Bronchial epithelial cell (primary cell): ENCODE measurements around the gene BIRC6. TPM values are rescaled to one million over a fixed set of nuclear protein-coding genes. Genes with fewer than 3 reads are reported as not detected.

Experiments
- DNase-seq: peaks from one replicate; pipeline ENCODE4 v3.0.0-alpha.2; 2010; ENCODE audit warnings: low read depth
- FAIRE-seq: peaks from 2 replicates; lab custom pipeline; 2011; peaks lifted over from hg19 to GRCh38; lab: Jason Lieb, UNC
- H3K27me3 ChIP-seq: 2 replicates; pipeline ENCODE4 v1.5.1; 2011; ENCODE audit warnings: low read length; ENCODE audit not compliant: control insufficient read depth, insufficient read depth
- H3K36me3 ChIP-seq: 2 replicates; pipeline ENCODE4 v1.5.1; 2011; ENCODE audit warnings: low read length; ENCODE audit not compliant: control insufficient read depth, insufficient read depth
- H3K4me3 ChIP-seq: 2 replicates; pipeline ENCODE4 v1.5.1; 2011; ENCODE audit warnings: mild to moderate bottlenecking, low read depth, low read length, control low read depth
- CTCF ChIP-seq: IDR thresholded peaks from 2 replicates; pipeline ENCODE4 v1.5.1; 2011; ENCODE audit warnings: mild to moderate bottlenecking, moderate library complexity, low read length, control low read depth, inconsistent platforms; ENCODE audit not compliant: insufficient read depth, severe bottlenecking
- total RNA-seq: library from RNA; depleted of rRNA; stranded (reverse); fragments of >200 nt; gene quantifications from 2 replicates; pipeline ENCODE4 v1.2.1, GENCODE V29; 2014

The BIRC6 gene
- total RNA-seq, 1 donor from 2014 or later: 119 TPM

- DNase-seq: no peak
- no peak for TF ChIP-seq CTCF
- Histone ChIP-seq H3K27me3 (no peaks in the 10 kb centered on the region), H3K36me3 (no peaks in the 10 kb centered on the region), H3K4me3 (no peak overlapping the region)
- no peak for FAIRE-seq
Observed at GRCh38 chr2:32372519-32373182, 15.8 kb downstream of the BIRC6 start.

- Histone ChIP-seq H3K27me3 (no peaks in the 10 kb centered on the region), H3K4me3 (no peak overlapping the region), H3K36me3 (no peaks in the 10 kb centered on the region)
- no peak for TF ChIP-seq CTCF
- FAIRE-seq (no peak), DNase-seq (no peak)
Observed at GRCh38 chr2:32375228-32375892, 18.5 kb downstream of the BIRC6 start.

GRCh38 chr2:32376756-32377155 lies 19.9 kb downstream of the BIRC6 start:
- DNase-seq (no peak), FAIRE-seq (no peak)
- no peaks in the 10 kb centered on the region for H3K36me3 ChIP-seq
- H3K27me3 ChIP-seq: no peaks in the 10 kb centered on the region
- no peak overlapping the region for H3K4me3 ChIP-seq
- no peak for TF ChIP-seq CTCF

- FAIRE-seq: no peak
- Histone ChIP-seq H3K27me3 (no peaks in the 10 kb centered on the region), H3K4me3 (no peak overlapping the region), H3K36me3 (peaks cover 4% of the 10 kb centered on the region)
- DNase-seq: no peak
- TF ChIP-seq CTCF: no peak
Observed at GRCh38 chr2:32377928-32378327, 21.1 kb downstream of the BIRC6 start.

- no peak for FAIRE-seq
Observed at GRCh38 chr2:32379352-32379751, 22.5 kb downstream of the BIRC6 start.

More at GRCh38 chr2:32379352-32379751, 22.5 kb downstream of the BIRC6 start:
- no peak overlapping the region for H3K4me3 ChIP-seq
- DNase-seq: no peak
- H3K27me3 ChIP-seq: no peaks in the 10 kb centered on the region
- no peak for TF ChIP-seq CTCF
- peaks cover 4% of the 10 kb centered on the region for H3K36me3 ChIP-seq
